ENCODE measurements around the gene NT5C3B.

GRCh38 chr17:41816637-41817320 lies 19.3 kb downstream of the NT5C3B start:
- TF ChIP-seq POLR2A (IDR thresholded peaks at IDR 0.05; ENCODE audit: low read depth, low read length) = no peak
- TF ChIP-seq POLR2AphosphoS5 (IDR thresholded peaks at IDR 0.05; ENCODE audit: insufficient read depth, low read depth, low read length) = no peak
- no peak for TF ChIP-seq EZH2 (IDR thresholded peaks at IDR 0.05; ENCODE audit: borderline replicate concordance, low read depth, low read length, severe bottlenecking)
- no peak for TF ChIP-seq CTCF (IDR thresholded peaks at IDR 0.05; ENCODE audit: extremely low read depth in 1 of 2, insufficient read depth in 1 of 2, low read depth in 1 of 2, low read length in 2 of 2)
- TF ChIP-seq MYC (IDR thresholded peaks at IDR 0.05; ENCODE audit: low read depth, low read length) = no peak

Data from endothelial cell of umbilical vein (primary cell).